Panc1 (cell line): Measurements from ENCODE around the gene CHRNG.

ENCODE experiments used
- POLR2AphosphoS5 ChIP-seq: IDR thresholded peaks from 2 replicates; pipeline ENCODE4 v1.6.1; 2012; ENCODE audit warnings: mild to moderate bottlenecking, low read depth, low read length, moderate library complexity
- SIN3A ChIP-seq: IDR thresholded peaks from 2 replicates; pipeline ENCODE4 v1.6.1; 2012; ENCODE audit warnings: low read depth, mild to moderate bottlenecking, low read length, moderate library complexity, borderline replicate concordance; ENCODE audit not compliant: insufficient read depth
- TCF7L2 ChIP-seq: IDR thresholded peaks from 2 replicates; pipeline ENCODE4 v1.6.1; 2011; ENCODE audit warnings: mild to moderate bottlenecking, low read depth, low read length, inconsistent platforms
- TF ChIP-seq, protein P1 (sequence below): fragments of 450-650 bp; IDR thresholded peaks from 2 replicates; pipeline ENCODE4 v1.5.1; 2017; ENCODE audit warnings: mild to moderate bottlenecking
- TF ChIP-seq, protein P2 (sequence below), 2 experiments: IDR thresholded peaks; 2 replicates each; pipeline ENCODE4 v1.6.1; 2011 to 2012; ENCODE audit warnings: low read depth in 2 of 2, control low read depth in 1 of 2, low read length in 1 of 2, mild to moderate bottlenecking in 1 of 2, moderate library complexity in 1 of 2; ENCODE audit not compliant: insufficient read depth in 1 of 2

DNA sequence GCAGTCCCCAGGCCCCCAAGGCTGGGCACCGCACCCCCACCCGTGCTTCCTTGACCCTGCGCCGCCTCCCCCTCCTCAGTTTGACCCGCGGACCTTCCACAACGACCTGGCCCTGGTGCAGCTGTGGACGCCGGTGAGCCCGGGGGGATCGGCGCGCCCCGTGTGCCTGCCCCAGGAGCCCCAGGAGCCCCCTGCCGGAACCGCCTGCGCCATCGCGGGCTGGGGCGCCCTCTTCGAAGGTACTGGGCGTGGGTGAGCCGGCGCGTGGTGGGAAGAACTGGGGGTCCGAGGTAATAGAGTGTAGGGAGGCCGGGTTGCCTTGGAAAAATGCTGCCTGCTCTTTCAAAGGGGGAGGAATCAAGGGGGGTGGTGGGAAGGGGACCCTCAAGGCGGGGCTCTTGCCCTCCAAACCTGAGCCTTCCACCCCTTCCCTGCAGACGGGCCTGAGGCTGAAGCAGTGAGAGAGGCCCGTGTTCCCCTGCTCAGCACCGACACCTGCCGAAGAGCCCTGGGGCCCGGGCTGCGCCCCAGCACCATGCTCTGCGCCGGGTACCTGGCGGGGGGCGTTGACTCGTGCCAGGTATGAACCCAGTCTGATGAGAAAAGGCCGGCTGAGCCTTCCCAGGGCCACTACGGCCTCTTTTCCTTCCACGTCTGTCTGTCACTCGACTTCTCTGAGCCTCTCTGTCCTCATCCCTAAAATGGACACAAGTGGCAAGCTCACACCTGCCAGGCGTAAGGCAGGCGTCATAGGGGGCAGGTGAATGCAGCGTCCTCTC, 16.7 kb upstream of the CHRNG start:
- TF ChIP-seq, protein P1, sequence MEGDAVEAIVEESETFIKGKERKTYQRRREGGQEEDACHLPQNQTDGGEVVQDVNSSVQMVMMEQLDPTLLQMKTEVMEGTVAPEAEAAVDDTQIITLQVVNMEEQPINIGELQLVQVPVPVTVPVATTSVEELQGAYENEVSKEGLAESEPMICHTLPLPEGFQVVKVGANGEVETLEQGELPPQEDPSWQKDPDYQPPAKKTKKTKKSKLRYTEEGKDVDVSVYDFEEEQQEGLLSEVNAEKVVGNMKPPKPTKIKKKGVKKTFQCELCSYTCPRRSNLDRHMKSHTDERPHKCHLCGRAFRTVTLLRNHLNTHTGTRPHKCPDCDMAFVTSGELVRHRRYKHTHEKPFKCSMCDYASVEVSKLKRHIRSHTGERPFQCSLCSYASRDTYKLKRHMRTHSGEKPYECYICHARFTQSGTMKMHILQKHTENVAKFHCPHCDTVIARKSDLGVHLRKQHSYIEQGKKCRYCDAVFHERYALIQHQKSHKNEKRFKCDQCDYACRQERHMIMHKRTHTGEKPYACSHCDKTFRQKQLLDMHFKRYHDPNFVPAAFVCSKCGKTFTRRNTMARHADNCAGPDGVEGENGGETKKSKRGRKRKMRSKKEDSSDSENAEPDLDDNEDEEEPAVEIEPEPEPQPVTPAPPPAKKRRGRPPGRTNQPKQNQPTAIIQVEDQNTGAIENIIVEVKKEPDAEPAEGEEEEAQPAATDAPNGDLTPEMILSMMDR: no peak
- TF ChIP-seq SIN3A (no peak), POLR2AphosphoS5 (no peak), TCF7L2 (no peak)
- TF ChIP-seq, protein P2, sequence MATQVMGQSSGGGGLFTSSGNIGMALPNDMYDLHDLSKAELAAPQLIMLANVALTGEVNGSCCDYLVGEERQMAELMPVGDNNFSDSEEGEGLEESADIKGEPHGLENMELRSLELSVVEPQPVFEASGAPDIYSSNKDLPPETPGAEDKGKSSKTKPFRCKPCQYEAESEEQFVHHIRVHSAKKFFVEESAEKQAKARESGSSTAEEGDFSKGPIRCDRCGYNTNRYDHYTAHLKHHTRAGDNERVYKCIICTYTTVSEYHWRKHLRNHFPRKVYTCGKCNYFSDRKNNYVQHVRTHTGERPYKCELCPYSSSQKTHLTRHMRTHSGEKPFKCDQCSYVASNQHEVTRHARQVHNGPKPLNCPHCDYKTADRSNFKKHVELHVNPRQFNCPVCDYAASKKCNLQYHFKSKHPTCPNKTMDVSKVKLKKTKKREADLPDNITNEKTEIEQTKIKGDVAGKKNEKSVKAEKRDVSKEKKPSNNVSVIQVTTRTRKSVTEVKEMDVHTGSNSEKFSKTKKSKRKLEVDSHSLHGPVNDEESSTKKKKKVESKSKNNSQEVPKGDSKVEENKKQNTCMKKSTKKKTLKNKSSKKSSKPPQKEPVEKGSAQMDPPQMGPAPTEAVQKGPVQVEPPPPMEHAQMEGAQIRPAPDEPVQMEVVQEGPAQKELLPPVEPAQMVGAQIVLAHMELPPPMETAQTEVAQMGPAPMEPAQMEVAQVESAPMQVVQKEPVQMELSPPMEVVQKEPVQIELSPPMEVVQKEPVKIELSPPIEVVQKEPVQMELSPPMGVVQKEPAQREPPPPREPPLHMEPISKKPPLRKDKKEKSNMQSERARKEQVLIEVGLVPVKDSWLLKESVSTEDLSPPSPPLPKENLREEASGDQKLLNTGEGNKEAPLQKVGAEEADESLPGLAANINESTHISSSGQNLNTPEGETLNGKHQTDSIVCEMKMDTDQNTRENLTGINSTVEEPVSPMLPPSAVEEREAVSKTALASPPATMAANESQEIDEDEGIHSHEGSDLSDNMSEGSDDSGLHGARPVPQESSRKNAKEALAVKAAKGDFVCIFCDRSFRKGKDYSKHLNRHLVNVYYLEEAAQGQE (IDR thresholded peaks at IDR 0.05; ENCODE audit: insufficient read depth in 1 of 2, low read depth in 2 of 2, low read length in 1 of 2): no peak
